AG08396 (cell line): ENCODE data around the gene CBR4.
"Not testable (repeated sequence)": the region's sequence is repeated elsewhere in the genome, so short reads cannot be mapped to it uniquely, and the experiment has no call there.

ENCODE experiments used
- DNase-seq: peaks from one replicate; pipeline ENCODE4 v3.0.0; 2012; ENCODE audit warnings: low spot score, mixed read lengths

CBR4 gene

DNA sequence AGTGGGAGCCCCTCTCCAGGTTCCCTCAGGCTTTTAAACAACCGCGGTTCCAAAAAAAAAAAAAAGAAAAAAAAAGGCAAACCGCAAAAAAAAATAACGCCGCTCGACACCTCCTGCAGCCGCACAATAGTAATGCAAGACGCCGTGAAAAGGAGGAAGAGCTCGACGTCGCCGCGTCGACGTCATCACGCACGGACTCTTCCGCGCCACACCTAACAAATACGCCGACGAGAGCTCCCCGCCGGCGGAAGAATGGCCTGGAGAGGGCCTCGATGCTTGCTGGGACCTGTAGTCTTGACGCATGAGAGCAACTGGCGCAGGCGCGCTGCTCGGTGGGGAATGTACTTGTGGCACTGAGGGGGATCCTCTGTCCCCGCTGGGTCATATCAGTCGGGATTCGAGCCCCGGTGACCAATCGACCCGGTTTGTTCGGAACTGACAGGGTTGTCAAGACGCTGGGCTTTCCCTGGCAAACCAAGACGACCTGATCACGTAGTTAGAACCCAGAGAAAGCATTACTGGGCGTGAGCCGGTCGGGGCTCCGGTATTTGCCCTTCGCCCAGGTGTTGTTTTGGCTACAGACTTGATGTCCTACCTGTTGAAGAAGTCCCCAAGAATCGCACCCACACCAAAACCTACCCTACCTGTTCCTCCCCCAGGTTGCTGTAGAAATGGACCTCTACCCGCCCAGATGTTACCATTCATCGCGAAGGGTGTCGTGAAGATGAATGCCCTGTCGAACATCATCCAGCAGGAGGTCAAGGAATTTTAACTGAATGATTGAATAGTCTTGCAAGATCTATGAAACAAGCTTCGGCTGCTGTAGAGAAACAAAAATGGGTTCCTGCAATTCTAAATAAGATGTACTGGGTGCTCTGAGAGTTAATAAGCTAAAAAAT, at the start of gene CBR4:
Gene CBR4, minus strand, starts transcription at position 131 of the 899 bp plus-strand sequence. CDS start 166 bp downstream, outside the sequence.
- DNase-seq = peak; percentile 92

GRCh38 chr4:169059306-169060211, 49.5 kb upstream of the CBR4 start:
- no peak for DNase-seq

DNA sequence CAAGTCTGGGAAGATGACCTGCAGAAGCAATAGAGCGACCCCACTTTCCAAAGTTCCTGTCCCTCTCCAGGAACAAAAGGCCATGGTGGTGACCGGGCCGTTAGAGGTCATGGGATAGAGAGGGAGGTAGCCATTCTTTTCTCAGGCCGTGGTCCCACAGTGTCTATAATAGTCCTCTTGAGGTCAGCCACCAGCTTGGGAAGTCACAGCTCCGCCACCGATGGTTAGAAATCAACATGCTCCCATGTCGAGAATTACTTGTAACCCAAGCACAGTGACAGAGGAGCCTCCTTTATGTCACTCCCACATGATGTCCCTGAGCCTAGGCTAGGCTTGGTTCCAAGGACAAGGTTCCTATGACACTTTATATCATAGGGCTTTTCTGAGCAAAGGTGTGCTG, 48.3 kb upstream of the CBR4 start:
- DNase-seq = no peak

DNA sequence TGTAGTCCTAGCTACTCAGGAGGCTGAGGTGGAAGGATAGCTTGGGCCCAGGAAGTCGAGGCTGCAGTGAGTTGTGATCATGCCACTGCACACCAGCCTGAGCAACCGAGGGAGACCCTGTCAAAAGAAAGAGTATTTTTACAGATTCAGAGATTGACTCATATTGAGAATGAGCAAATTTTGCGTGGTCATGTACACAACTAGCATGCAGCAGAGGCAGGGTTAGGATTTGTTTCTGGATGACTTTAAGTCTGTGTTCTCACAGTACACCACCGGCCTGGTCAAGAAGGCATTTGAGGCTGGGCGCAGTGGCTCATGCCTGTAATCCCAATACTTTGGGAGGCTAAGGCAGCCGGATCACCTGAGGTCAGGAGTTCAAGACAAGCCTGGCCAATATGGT, 44.8 kb upstream of the CBR4 start:
- DNase-seq = no peak

DNA sequence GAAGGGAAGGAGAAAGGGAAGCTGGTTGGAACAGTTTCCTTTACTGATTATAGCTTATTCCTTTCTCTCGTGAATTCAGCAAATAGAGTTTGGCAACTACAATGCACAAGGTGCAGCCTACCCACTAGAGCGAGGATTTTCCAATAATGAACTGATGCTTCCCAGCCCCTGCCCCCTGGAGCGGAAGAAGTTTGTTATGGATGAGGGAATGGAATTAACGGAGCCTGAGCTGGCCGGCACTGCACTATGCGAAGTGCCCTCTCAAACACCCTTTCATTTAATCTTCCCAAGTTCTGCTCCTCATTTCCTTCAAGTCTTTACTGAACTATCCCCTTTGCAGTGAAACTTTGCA, 42.5 kb upstream of the CBR4 start:
- no peak for DNase-seq

GRCh38 chr4:169051761-169052593, 41.9 kb upstream of the CBR4 start:
- no peak for DNase-seq

DNA sequence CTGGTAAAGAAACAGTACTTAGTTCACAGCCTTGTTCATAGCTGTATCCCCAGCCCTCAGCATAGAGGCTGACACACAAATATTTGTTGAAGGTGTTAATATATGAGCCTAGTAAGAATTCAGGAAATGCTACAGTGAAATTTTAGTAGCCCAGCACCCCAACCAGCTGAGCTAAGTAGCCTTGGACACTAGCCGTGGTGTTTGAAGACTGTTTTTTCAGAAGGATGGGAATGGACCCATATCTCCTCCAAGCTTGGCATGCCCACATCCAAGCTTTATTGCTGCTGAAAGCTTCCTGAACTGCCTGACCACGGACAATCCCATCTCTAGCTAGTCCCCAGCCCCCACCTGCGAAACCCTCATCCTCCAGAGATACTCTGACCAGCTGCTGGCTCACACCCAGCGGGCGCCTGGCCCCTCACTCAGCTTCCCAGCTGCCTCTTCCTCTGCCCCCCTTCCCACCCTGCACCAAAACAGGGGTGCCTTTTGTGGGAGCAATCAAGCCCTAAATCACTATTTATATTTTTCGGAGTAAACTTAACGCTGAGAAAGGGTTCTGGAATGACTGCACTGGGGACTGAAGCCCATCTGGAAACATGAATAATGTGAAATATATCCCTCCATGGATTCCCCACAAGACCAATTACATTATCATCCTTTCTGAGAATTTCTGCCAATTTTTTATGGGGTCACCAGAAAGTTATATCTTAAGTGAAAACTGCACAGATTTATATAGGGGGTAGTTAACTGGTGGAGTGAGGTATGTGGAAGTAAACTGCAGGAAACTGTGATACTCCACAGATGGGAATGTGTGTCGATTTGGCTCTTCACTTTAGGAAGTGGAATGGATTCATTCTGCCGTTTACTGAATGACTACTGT, 41.1 kb upstream of the CBR4 start:
- DNase-seq = no peak

DNA sequence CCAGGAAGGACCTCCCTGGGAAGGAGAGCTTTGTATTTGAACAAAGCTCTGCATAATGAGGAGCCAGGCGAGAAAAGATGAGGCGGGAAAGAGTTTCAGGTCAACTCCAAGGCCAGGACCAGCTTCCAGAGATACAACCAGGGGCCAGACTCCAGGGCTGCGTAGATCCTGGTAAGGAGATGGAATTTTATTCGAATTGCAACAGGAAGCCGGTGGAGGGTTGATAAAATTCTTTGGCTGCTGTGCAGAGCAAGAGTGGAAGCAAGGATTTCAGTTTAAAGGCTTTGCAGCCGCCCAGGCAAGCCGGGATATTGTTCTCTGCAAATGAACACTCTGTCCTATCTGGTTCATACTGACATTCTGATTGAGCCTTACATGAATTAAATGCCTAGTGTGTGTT, 40.2 kb upstream of the CBR4 start:
- DNase-seq = no peak

DNA sequence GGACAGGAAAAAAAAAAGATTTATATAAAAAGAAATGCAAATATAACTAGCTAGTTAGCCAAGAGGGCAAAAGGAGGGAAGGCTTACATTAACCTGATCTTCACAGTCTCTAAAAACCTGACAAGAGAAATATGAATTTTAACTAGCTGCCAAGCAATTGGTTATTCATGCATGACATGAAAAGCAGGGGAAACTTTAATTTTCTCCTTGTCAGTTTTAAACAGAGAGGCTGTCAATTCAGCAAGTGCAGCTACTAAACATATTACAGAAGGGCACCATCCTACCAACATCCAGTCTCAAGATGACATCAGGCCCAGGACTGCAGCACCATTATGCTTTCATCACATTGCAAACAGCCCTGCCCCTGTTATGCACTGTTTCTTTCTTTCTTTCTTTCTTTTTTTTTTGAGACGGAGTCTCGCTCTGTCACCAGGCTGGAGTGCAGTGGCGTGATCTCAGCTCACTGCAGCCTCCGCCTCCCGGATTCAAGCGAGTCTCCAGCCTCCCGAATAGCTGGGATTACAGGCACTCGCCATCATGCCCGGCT, 38.9 kb upstream of the CBR4 start:
- no peak for DNase-seq

DNA sequence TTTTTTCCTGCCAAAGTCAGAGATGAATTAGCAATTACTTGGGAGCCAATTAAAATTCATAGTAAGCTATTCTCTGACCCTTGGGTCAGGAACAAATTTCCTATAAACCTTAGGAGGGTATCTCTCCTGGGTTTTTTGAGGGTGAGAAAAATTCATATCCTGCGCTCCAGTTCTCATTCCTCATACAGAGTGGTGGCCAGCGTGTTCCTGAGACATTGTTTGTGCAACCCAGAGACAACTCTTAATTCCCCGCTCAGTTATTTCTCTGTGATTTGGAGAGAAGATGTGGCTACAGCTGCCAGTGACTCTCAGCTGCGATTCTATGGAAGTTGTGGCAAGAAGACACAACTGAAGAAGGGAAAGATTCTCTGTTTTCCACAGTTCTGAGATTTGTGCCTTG, 37.9 kb upstream of the CBR4 start:
- DNase-seq = no peak

- DNase-seq = no peak
Observed at GRCh38 chr4:169045862-169046584, 36.0 kb upstream of the CBR4 start.

DNA sequence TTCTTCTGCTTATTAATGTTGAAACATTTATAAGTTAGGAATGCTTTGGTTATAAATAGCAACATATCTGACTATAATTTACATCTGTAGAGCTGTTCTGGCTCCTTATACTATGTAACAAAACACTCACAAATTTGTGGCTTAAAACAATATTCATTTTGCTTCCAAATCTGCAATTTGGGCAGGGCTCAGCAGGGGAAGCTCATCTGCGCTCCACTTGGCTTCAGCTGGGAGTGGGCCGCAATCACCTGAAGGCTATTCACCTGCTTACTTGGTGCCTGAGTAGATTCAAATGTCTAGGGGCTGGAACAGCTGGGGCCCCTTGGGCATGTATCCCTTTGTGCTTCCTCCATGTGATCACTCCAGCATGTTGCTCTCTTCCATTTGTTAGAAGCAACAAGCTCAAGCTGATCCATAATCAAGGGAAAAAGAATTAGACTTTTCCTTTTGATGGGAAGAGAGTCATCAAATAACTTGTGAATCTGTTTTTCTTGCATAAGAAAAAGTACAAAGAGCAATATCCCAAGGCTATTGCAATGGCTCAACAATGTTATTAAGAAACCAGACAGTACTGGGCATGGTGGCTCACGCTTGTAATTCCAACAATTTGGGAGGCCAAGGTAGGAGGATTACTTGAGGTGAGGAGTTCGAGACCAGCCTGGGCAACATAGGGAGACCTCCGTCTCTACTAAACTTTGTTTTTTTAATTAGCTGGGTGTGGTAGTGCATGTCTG, 34.8 kb upstream of the CBR4 start:
- DNase-seq = no peak

DNA sequence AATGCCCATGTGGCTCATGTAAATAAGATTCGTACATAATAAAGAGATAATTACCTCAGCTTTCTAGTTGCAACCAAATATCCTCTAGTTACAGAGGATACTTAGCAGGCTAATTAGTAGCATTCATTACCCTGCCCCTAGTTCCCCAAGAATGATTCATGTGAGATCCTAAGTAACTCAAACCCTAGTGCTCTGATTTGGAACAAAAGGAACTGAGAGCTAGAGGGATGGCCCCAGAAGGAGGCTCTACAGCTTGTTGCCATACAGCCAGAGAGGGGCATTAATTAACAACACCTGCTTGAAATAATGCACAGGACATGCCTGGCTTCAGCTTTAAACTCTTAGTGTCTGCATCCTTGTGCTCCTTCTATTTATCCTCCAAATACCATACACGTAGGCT, 32.6 kb upstream of the CBR4 start:
- no peak for DNase-seq

- no peak for DNase-seq
Observed at GRCh38 chr4:169040559-169041261, 30.7 kb upstream of the CBR4 start.

- no peak for DNase-seq
Observed at GRCh38 chr4:169039251-169039954, 29.3 kb upstream of the CBR4 start.

DNA sequence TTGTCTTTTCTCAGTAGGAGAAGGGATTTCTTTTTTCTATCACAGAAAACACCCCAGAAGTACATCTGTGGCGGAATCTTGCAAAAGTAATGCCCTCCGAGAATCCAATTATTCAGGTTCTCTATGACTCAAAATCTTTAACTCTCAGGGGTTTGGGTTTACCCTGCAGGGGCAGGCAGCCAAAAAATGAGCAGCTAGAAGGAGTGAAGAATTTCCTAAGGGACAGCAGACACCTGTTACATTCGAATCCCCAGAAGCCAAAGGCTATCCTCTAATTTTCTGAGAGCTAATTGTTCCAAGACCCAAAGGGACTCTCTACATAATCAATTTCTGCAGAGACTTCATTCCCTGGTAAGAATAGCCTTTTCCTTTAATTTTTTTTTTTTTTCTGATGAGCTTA, 27.5 kb upstream of the CBR4 start:
- DNase-seq = no peak

DNA sequence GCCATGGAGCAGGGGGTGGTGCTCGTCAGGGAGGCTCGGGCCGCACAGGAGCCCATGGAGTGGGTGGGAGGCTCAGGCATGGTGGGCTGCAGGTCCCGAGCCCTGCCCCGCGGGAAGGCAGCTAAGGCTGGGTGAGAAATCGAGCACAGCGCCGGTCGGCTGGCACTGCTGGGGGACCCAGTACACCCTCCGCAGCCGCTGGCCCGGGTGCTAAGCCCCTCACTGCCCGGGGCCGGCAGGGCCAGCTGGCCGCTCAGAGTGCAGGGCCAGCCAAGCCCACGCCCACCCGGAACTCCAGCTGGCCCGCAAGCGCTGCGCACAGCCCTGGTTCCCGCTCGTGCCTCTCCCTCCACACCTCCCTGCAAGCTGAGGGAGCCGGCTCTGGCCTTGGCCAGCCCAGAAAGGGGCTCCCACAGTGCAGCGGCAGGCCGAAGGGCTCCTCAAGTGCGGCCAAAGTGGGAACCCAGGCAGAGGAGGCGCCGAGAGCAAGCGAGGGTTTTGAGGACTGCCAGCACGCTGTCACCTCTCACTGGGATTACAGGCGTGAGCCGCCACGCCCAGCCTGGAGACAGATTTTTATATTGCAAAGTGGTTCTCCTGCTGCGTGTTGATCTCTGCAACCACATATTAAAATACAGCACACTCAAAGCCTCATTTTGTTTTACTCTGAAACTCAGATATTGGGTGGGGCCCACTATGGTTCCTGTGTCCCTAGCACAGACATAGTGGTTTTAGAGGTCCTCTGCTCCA, 26.0 kb upstream of the CBR4 start:
- DNase-seq = not testable (repeated sequence)
